ENCODE data around the gene BTF3.

DNA sequence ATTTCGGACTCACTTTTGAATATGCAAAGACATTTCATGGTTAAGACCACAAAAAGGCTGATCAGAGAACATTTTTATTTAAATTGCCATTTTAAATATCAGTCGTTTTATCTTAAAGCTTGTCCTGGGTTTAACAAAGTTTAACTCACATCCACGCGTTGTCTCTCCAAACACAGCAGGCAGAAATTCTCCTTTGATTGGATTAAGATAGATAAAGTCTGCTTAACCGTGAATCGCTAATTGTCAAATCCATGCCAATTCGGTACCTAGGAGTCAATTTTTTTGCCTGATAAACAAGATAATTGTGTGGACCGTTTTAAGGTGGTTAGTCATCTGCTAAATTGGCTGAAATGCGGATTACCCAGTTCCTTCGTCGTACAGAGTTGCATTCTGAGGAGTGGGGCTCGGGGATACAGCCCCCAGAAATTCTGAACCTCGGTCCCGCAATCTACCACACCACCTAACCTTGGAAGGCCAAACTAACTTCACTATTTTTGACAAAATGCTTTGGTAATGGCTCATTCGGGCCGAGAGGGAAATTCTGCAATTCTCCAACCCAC lies 665 bp upstream of the BTF3 start:
- TF ChIP-seq, protein P1, sequence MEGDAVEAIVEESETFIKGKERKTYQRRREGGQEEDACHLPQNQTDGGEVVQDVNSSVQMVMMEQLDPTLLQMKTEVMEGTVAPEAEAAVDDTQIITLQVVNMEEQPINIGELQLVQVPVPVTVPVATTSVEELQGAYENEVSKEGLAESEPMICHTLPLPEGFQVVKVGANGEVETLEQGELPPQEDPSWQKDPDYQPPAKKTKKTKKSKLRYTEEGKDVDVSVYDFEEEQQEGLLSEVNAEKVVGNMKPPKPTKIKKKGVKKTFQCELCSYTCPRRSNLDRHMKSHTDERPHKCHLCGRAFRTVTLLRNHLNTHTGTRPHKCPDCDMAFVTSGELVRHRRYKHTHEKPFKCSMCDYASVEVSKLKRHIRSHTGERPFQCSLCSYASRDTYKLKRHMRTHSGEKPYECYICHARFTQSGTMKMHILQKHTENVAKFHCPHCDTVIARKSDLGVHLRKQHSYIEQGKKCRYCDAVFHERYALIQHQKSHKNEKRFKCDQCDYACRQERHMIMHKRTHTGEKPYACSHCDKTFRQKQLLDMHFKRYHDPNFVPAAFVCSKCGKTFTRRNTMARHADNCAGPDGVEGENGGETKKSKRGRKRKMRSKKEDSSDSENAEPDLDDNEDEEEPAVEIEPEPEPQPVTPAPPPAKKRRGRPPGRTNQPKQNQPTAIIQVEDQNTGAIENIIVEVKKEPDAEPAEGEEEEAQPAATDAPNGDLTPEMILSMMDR (IDR thresholded peaks at IDR 0.05 in 8 of 11, conservative IDR thresholded peaks at IDR 0.05 in 3 of 11) = no peak
- TF ChIP-seq POLR2AphosphoS5 (IDR thresholded peaks at IDR 0.05) (no peak), POLR2A (IDR thresholded peaks at IDR 0.05) (no peak)

Data from spleen (tissue), 7 donors.